Activated CD4-positive, alpha-beta T cell treated with anti-CD3 and anti-CD28 coated beads, Interleukin-2, amount 50 U/mL, for 16 hours (primary cell): Measurements from ENCODE around the gene TRABD2B.
A peak's percentile ranks its signal among the peaks of the same experiment; 100 is the strongest.

Source experiments
- DNase-seq: peaks from one replicate; pipeline ENCODE4 v3.0.0-alpha.2; 2020

TRABD2B gene

DNA sequence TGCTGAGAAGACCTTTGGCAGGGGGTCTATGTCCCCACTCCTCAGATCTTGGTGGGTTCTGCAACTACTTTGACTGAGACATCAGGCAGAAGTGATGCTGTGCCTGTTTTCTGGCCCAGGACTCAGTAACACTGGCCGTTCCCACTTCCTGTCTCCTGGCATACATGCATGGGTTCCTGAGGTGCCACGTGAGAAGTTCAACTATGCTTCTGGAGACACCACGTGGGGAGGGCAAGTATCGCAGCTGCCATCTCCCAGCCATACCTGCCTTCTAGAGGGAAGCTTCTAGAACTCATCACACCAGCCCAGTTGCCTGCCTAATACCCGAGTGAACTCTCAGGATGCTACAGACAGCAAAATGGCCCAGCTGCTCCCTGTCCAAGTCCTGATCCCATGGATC is 65.8 kb downstream of the TRABD2B start:
- peak; percentile 8 for DNase-seq

DNA sequence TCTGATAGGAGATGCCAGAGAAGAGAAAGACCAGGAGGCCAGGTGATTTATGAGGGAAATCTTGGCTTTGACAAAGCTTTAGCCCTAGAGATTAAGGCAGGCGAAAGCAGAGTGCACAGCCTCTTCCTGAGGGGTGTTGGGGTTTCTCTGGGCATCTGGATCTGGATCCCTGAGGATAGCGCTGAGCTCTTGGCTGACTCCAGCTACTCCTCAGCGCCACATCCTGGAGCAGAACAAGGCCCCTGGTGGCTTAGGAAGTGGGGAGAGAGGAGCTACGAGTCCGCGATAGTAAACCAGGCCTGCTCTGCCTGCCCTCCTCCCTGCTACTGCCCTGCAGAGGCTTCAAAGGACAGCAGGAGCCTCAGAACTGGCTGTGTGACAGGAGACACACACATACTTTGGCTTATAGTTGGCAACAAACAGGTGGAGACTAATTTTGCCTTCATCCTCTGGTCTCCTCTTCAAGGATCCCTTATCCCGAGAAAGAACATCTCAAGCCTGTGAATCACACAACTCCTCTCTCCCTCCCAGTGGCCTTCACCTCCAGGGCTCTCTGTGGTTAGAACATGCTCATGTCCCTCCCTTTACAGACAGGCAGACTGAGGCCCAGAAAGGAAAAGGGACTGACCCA is 66.9 kb downstream of the TRABD2B start:
- no peak for DNase-seq

DNA sequence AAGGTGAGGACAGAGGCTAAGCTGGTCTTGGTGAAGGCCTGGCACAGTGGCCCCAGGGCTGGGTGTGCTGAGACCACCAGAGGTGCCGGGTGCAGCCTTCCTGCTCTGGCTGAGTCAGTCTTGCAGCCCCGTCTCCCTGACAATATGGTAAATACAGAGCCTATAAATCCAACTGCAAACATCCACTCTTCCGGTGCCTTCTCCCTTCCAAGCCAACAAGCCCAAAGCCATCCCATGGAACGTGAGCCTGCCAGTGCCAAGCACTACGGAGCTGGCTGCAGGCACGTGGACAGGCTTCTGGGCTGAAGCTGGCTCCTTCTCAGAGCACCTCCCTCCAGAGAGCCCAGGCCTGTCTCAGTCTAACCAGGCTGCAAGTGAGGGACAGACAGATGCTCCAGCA is 70.0 kb downstream of the TRABD2B start:
- DNase-seq = no peak

DNA sequence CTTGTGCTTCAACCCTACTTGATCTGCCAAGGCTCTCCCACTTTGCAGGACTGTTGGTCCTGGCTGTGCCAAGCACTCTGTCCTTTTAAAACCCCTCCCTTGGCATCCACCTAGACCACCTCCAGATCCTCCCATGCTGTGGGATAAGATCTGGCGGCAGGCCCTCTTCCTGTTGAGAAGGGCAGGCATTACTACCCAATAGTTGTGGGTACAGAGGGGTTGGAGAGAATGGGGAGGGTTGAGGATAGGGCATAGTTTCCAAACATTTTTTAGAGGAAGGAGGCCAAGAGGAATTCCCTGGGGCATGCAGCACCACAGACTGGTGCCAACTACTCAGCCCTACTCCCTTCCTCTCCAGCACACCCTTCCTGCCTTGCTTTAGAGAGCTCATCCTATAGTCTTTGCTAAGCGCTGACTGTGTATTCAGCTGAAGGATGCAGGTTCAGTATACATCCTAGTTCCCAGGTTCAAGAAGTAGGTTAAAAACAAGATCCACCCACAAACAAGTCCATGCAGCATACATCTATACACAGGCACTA is 70.7 kb downstream of the TRABD2B start:
- no peak for DNase-seq

DNA sequence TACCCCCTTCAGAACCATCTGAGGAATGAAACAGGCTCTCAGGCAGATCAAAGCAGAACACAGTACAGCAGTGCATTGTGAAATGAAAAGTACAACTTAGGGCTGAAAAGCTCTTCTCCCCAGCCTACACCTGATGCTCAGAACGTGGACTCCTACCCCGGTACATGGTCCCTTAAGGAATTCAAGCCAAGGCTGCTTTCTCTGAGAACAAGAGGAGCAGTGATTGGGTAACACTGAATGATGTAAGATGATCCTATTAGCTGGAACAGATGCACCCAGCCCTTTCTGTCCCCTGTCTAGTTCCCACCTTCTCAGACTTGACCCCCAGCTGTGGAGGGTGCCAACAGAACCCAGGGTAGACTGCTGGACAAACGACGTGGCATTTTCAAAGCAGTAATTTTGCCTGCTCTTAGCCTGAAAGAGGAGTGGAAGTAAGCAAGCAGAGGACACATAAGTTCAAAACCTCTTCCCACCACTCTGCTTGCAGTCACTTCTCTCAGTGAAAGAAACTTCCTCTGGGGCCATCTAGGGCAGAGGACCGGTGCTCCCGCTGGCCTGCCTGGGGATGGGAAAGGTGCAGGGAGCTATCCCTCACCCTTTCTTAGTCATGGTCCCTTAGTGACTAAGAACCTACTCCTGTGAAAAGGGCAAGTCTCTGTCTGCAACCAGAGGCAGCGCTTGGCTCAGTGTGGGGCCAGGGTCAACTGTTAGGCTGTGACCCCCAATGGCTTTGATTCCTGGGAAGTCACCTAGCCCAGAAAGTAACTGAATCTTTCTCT is 72.7 kb downstream of the TRABD2B start:
- no peak for DNase-seq

DNA sequence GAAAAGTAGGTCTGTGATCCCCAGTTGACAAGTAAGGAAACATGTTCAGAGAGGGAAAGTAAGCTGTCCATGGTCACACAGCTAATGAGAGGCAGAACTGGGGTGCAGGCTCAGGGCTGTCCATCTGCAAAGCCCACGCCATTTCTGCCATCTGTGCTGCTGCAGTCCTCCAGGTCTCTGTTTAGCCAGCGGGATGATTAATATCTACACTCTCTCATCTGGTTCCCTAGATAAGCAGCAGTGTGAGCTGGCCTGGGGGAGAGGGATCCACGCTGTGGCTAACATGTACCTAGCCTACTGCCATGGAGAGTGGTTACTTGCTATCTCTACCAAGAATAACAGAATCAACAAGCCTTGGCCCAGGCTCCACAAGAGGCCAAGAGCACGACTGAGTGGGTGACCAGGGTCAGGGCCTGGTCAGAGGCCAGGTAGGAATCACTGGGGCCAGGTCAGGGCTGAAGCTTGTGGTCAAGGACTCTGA is 75.2 kb downstream of the TRABD2B start:
- DNase-seq = no peak

DNA sequence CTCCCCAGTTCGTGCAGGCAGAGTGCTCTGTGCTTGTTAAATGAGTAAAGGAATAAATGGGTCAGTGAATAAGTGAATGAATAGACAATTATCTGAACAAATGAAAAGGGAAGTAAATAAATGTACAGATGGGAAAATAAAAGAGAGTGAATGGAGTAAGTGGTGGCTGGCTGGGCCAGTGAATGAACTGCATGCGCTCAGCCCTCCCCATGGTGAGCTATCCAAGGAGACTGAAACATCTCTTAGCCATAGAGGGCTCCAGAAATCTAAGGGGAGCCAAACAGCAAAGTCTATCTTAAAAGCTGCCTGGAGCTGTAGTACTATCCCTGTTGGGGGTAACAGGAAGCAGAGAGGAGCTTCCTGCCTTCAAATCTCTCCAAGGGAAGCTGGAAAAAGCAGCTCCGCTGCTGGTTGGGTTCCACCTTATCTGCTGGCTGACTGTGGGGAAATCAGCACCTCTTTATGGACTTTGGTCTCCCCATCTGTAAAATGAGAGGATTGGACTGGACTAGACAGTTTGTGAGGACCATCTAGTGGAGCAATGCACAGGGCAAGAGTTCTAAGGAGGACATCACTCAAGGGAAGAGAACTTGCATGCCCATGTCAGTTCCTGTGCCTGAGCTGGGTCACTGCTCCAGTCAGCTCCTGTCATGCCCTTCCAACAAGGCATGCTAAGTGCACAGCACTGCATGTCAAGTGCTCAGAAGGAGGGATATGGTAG is 77.9 kb downstream of the TRABD2B start:
- no peak for DNase-seq

DNA sequence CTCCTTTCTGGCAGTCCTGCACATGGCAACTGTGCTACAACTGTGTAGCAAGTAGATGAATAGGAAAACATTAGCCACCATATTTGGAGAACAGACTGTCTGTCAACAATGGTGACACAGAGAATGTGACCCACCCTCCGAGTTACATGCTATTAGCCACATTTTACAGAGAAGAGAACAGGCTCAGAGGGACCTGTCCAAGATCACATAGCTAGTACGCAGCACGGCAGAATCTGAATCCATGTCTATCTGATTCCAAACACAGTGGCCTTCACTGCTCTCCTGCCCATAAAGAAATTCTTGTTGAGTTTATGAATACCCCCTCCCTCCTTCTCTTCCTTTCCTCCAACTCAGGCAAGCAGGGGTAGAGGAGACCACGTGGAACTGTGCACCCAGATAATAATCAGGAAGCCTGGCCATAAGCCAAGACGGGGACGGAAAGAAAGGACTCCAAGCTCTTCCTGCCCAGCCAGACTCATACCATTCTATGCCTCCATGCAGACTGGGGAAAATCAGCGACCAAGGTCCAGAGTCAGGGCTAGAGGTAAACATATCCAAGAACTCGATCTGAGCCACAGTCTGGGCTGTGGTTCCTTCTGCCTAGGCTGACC is 78.8 kb downstream of the TRABD2B start:
- DNase-seq = no peak

DNA sequence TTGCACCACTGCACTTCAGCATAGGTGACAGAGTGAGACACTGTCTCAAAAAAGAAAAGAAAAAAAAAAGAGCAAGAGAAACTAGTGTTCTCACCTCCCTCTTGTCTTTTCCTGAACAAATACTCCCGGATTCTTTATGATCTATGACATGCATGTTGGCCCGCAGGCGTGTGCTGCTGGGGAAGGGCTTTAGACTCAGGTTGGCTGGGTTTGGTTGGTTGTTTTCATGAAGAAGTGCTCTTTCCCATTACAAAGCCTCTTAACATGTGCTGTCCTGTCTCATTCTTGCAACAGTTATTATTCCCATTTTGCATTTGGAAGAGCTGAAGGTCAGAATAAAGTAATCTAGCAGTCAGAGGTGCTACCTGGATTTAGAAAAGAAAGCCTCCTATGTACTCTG is 79.5 kb downstream of the TRABD2B start:
- no peak for DNase-seq

DNA sequence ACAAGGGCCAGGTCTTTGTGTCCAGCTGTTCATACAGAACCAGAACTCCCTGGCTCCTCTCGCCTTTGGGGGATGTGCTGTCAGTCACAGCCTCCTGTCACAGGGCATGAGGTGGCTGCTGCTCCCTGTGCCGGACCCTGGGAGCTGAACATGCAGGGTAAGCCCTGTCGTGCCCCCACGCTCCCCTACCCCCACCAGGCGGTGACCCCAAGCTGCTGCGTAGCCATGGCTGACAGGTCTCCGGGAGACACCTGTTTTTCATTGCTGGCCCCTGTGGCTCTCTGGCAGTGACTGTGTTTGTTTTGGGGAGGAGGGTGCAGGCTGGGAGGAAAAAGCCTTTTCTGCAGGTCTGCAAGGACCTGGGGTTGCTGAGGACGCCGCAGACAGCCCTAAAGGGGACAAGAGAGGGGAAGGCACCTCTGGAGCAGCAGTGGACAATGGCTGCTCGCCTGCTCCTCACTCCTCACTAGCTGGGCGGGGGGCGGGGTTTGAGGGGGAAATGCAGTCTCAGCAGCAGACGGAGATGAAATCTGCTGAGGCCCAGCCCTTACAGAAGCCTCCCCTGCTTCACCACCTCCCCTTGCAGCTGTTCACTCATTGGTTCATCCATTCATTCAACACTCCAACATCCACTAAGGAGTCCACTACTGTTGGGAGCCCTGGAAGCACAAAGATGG is 81.4 kb downstream of the TRABD2B start:
- no peak for DNase-seq

DNA sequence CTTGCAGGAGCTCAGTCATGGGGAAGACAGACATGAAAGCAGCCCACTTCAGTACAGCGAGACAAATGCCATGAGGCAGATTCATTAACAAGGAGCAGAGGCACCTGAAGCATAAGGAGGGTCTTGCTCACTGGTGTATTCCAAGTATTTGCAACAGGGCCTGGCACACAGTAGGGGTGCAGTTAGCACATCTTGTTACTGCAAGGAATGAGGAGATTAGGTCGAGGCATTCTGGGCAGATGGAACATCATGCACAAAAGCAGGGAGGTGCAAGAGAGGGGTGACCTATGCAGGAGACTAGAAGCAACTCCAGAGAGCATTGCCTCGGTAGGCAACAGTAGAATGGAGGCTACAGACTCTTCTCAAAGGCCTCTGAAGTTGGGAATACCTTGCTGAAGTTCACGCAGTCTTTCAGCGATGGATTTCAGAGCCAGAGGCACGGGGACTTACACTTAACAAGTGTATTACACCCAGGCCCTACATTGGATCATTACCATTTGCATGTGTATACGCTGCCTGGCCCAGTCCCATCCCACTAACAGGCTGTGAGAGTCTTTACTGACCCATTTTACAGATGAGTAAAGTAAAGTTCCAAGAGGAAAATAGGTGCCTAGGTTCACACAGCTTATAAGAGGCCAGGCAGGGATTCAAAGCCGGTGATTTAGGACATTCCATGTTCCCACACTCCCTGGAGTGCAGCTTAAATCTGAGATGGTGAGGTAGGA is 82.1 kb downstream of the TRABD2B start:
- DNase-seq = no peak

DNA sequence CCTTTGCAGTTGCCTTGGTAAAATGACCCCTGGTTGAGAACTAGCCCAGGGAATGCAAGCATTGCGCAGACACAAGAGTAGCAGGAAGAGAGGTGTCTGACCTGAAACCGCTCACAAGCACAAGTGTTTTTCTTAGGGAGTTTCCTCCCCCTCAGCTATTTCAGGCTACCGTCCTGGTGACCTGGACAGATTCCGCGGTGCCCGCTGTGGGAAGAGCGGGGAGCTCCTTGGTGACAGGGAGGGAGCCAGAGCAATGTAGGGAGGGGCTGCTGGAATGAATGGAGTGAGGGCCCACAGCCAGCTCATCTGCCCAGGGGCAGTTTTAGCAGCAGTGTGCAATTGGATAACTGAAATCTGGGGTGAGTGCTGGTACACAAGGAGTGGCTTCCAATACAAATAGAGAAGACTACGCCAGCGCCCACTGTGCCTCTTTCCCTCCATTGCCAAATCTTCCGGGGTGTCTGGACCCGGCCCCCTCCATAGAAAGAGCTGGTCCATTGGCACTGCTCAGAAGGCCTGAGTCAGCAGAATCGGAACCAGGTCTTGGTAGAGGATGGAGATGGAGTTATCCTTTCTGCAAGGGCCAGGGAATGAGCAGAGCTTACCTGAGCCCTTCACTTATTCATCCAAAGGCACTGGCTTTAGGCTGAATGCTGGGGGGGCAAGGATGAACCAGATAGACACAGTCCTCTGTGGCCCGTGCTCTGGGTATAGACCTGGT is 82.8 kb downstream of the TRABD2B start:
- DNase-seq = no peak

DNA sequence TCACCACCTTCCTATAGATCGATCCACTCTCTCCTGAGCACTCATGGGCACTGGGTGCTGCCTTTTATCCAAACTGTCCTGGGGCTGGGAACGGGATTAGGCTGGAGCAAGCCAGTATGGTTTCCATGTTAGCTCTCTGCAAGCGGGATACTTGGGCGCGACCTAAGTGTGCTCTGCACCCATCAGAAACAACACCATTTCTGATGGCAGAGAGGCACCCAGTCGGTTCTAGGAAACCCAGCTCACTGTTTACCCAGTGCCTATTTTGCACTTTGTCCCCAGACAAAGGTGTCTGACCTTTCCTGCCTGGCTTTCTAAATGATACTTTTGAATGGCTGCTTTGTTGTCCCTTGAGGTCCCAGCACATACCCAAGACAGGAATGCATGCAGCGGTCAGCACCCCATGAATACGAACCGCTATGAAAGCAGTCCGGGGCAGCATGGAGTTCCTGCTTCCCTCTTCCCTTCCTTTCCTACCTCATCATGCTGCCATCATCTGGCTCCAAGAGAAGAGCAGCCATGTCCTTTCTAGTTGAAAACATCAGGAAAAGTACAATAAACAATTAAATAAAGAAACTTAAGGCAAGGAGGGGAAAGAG is 83.9 kb downstream of the TRABD2B start:
- no peak for DNase-seq

DNA sequence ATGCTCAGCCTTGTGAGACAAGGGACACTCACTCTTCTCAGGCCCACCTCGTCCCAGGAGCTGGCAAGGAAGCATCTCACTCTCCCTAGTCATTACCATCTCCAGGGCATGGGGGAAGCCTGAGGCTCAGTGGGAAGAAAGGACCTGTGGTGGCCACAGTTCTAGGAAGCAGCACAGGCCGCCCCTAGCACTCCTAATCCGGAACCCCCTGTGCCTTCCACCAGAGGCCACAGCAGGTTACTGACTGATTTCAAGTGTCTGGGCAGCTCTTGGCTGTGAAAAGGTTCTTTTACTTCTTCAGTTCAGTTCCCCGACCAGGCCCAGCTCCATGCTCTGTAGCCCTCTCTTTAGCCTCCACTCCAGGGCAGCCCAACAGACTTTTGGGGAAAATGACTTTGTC is 84.4 kb downstream of the TRABD2B start:
- DNase-seq = no peak

DNA sequence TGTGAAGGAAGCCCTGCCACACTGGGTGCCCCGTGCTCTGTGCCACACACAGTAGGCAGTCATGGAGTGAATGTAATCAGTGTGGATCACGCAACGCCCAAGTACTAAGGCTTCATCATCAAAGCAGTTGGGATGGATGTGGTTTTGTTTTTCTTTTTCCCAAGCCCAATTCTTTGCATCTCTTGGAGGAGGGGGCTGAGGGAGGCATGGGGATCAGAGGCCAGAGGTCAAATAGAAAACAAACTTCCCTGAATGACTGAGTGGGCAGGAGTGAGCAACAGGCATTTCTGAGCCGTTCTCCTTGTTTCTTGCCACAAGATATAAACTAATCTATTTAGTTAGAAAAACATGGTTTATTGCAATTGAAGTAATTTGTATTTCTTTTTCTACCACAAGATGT is 85.3 kb downstream of the TRABD2B start:
- DNase-seq = no peak

DNA sequence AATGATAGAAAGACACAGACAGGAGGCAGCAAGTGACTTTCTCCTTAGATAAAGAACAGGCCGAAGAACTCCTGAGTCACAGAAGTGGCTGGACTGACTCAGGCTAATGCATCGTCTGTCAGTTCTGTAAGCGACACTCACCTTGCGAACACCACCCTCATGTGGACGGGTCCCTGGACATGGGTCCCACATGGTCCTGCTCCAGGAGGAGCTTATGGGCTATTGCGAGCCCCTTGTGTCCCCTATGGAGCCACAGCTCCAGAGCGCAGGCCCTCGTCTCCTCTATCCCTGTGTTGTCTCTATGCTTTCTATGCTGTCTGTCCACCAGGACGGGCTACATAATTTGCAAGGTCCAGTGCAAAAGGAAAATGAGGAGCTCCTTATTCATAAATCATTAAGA is 85.8 kb downstream of the TRABD2B start:
- DNase-seq = no peak

DNA sequence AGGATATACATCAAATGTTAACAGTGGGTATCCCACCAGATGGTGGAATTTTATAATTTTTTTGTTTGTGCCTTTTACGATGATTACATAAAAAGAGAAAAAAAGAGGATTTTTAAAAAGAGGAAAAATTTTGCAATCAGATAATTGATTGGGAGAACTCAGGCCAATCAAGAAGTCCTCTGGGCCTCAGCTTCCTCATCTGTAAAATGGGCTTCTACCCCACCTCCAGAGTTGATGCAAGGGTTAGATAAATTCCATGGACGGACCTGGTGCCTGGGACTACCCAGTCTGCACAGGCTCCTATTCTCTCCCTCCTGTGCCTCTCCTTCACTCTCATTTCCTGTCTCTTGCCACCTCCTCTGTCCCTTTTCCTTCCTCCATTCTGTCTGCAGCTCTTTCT is 88.9 kb downstream of the TRABD2B start:
- no peak for DNase-seq

DNA sequence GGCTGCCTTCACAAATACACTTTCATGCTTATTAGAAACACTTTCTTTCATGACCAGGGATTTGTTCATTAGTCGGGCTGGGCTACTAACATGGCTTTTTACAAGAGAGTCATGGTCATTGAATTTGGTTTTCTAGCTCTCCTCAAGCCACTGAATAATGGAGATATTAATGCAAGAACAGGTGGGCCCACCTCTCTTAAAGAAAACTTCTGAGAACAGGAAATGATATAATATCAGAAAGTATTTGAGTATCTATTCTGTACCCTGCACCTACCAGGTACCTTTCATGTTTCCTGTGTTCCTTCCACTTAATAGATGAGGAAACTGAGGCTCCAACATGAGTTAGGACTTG is 90.0 kb downstream of the TRABD2B start:
- DNase-seq = no peak

DNA sequence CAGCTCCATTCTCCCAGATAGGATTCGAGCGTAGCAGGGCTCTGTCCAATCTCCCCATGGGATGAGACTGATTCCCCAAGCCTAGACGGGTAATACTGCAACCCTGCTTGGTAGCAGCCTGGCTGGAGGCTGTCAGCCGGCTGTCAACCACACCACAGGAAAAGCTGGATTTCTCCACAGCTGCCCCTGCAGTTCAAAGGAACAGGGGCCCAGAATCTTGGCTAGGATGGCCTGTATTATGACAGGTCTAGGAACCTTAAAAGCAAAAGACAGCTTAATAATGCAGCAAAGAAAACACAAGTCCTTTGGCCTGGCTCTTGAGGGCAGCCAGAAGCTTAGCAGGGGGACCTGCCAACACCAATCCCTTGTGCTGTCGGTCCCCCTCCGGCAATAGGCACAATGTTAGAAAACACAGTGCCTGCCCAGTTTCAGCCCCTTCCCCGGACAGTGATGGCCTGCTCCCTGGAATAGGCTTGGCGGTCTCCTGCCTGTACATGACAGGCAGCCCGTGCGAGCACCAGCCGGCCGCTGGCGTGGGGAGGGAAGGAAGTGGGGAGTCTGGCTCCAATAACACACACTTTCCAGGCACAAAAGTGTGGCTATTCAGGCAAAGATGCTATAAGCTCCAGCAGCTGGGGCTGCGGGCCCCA is 90.5 kb downstream of the TRABD2B start:
- no peak for DNase-seq

DNA sequence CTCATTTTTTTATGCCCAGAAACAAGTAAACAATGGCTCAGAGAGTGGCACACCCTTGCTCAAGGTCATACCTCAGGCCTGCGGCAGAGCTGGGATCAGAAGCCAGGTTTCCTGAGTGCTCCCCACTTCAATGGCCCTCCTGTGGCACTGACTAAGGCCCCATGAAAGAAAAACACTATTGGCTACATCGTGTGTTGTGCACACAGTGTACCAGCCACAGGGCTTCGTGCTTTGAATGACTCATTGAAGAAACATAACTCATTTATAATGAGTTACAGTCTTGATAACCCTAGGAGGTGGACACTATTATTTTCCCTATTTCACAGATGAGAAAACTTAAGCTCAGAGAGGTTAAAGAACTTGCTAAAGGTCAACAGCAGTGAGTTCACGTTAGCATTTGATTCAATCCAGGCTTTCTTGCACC is 91.2 kb downstream of the TRABD2B start:
- DNase-seq = no peak
